Suprapubic skin (tissue), 4 donors: ENCODE data around the gene LRP4.

Source experiments
- EP300 ChIP-seq: sonication (generic); formaldehyde crosslinking; IDR thresholded peaks from one replicate; pipeline ENCODE4 v1.6.1; 2017; ENCODE audit warnings: antibody characterized with exemption
- POLR2A ChIP-seq, 2 donors: fragments of 450-650 bp; IDR thresholded peaks; one replicate each; pipeline ENCODE4 v1.6.1; 2017; ENCODE audit warnings: antibody characterized with exemption in 2 of 2, mild to moderate bottlenecking in 2 of 2, moderate library complexity in 2 of 2
- POLR2AphosphoS5 ChIP-seq, 3 donors: sonication (generic); formaldehyde crosslinking; IDR thresholded peaks; one replicate each; pipeline ENCODE4 v1.6.1; 2017; ENCODE audit warnings: antibody characterized with exemption in 3 of 3
- TF ChIP-seq, protein P1 (sequence below), 2 donors: fragments of 200-600 bp in 1 of 2; fragments of 450-650 bp in 1 of 2; sonication (generic) in 1 of 2; IDR thresholded peaks; one replicate each; pipeline ENCODE4 v1.5.1; 2016 to 2019; ENCODE audit warnings: antibody characterized with exemption in 2 of 2, mild to moderate bottlenecking in 1 of 2, moderate library complexity in 1 of 2

DNA sequence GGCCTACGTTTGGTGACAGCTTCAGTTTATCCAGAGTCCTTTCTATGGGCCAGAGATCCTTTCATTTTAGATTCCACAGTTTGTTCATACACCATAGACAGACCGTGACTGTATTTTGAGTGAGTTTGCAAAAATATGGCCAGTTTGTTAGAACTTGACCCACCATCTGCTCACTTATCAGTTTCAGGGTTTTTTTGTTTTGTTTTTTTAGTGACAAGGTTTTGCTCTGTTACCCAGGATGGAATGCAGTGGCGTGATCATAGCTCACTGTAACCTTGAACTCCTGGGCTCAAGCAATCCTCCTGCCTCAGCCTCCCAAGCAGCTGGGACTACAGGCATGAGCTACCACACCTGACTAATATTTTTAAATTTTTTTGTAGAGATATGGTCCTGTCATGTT is 63.2 kb downstream of the LRP4 start:
- TF ChIP-seq POLR2A (IDR thresholded peaks at IDR 0.05) (no peak), EP300 (no peak), POLR2AphosphoS5 (IDR thresholded peaks at IDR 0.05) (no peak)
- TF ChIP-seq, protein P1, sequence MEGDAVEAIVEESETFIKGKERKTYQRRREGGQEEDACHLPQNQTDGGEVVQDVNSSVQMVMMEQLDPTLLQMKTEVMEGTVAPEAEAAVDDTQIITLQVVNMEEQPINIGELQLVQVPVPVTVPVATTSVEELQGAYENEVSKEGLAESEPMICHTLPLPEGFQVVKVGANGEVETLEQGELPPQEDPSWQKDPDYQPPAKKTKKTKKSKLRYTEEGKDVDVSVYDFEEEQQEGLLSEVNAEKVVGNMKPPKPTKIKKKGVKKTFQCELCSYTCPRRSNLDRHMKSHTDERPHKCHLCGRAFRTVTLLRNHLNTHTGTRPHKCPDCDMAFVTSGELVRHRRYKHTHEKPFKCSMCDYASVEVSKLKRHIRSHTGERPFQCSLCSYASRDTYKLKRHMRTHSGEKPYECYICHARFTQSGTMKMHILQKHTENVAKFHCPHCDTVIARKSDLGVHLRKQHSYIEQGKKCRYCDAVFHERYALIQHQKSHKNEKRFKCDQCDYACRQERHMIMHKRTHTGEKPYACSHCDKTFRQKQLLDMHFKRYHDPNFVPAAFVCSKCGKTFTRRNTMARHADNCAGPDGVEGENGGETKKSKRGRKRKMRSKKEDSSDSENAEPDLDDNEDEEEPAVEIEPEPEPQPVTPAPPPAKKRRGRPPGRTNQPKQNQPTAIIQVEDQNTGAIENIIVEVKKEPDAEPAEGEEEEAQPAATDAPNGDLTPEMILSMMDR (IDR thresholded peaks at IDR 0.05): no peak
